Measurements from ENCODE around the gene SFMBT2. TPM values are rescaled to one million over a fixed set of nuclear protein-coding genes. Genes with fewer than 3 reads are reported as not detected.
A peak's percentile ranks its signal among the peaks of the same experiment; 100 is the strongest.

The SFMBT2 gene
- total and polyA plus RNA-seq, 12 donors = 3.7 to 17.9 (median 12.7) TPM

- no peaks in the 10 kb centered on the region for H3K36me3 ChIP-seq (replicated peaks in 1 of 2)
- no peak for DNase-seq
- H3K4me1 ChIP-seq (replicated peaks in 1 of 2) = peaks cover 0 to 12% of the 10 kb centered on the region in 2 donors
- H3K9me3 ChIP-seq (replicated peaks in 1 of 3) = no peaks in the 10 kb centered on the region
- WGBS, 4 donors = 94 to 100% (median 96%) methylated on average over 4 of the region's 4 CpGs
- H3K27me3 ChIP-seq = no peaks in the 10 kb centered on the region
- no peak for TF ChIP-seq CTCF (IDR thresholded peaks at IDR 0.05)
- no peak for TF ChIP-seq POLR2A (IDR thresholded peaks at IDR 0.05)
- no peak overlapping the region for H3K4me3 ChIP-seq
- no peak overlapping the region for H3K27ac ChIP-seq
- intact Hi-C loops (cut with DNase I) = no loop called here
These were observed 106.7 kb downstream of the SFMBT2 start for GRCh38 chr10:7304110-7304509.

DNA sequence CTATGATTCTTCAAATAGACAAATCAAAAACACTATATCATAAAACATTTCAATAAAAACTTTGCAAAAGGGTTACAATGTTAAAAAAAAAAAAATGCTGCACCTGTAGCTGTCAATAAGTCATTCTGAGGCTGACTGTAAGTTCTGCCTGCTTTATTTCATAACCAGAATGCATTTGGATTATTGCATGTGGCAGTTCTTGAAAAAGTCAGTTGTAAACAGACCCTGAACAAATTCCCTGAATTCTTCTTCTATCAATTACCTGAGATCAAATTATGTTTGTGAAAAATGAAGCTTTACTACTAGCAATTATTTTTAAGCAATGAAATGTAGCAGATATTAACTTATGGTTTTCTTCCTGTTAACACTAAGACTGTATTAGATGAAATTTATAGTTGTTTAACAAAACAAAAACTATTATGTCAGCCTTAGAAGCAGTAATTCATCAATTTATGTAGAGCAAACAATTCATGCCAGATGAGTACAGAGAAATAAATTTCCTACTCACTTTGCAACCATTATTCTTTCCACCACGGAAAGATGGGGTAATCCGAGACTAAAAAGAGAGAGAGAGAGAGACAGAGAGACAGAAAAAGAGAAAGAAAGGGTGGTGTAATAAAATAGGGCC lies 107.8 kb downstream of the SFMBT2 start:
- H3K4me1 ChIP-seq (replicated peaks in 1 of 2) = peaks cover 0 to 12% of the 10 kb centered on the region in 2 donors
- TF ChIP-seq CTCF (IDR thresholded peaks at IDR 0.05) (no peak), POLR2A (IDR thresholded peaks at IDR 0.05) (no peak)
- no peak for DNase-seq
- intact Hi-C loops (cut with DNase I) = no loop called here
- H3K27ac ChIP-seq = no peak overlapping the region
- no peaks in the 10 kb centered on the region for H3K9me3 ChIP-seq (replicated peaks in 1 of 3)
- H3K36me3 ChIP-seq (replicated peaks in 1 of 2) = no peaks in the 10 kb centered on the region
- H3K4me3 ChIP-seq = no peak overlapping the region
- H3K27me3 ChIP-seq = no peaks in the 10 kb centered on the region
- 55 to 71% (median 63%) methylated on average over 2 of the region's 2 CpGs for WGBS, 4 donors

- Histone ChIP-seq H3K36me3 (replicated peaks in 1 of 2) (no peaks in the 10 kb centered on the region), H3K27ac (no peak overlapping the region), H3K27me3 (no peaks in the 10 kb centered on the region), H3K4me3 (no peak overlapping the region), H3K4me1 (replicated peaks in 1 of 2) (peaks cover 0 to 12% of the 10 kb centered on the region in 2 donors), H3K9me3 (replicated peaks in 1 of 3) (no peaks in the 10 kb centered on the region)
- 38 to 50% (median 45%) methylated on average over 4 of the region's 4 CpGs for WGBS, 4 donors
- DNase-seq = peak in 2 of 7 donors; percentile 19 to 24
- intact Hi-C loops (cut with DNase I) = no loop called here
- TF ChIP-seq POLR2A (IDR thresholded peaks at IDR 0.05) (no peak), CTCF (IDR thresholded peaks at IDR 0.05) (no peak)
These were observed 108.4 kb downstream of the SFMBT2 start for GRCh38 chr10:7302392-7302906.

DNA sequence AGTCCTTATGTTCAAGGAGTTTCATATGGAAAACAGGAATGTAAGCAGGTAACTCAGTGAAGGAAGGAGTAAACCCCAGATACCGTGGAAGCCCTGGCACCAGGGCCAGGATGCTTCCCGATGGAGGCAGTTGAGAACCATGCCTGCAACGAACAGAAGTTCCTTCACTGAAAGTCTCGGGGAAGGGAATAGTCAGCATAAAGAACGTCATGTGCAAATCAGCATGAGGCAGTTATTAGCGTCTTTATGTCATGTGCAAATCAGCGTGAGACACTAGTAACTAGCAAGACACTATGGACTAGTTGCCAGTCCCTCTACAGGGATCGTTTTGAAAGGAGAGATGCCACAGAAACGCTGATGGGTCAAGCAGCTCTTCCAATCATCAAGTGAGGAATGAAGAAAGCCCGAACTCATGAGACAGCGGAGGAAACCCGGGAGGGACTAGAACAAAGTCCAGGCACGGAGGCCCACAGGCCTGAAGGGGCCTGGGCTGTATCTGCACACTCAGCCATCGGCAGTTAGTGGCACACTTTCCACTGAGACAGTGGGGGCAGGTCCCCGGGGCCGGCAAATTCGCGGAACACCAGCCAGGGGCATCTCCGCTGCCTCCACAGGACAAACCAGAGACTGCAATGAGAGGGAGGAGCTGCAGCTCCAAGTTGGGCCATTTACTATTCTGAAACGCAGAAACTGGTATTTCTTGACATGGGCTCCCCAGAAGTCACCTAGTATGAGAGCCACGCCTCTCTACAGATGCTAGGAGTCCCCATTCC lies 109.6 kb downstream of the SFMBT2 start:
- H3K4me1 ChIP-seq (replicated peaks in 1 of 2) = peaks cover 0 to 12% of the 10 kb centered on the region in 2 donors
- no peaks in the 10 kb centered on the region for H3K36me3 ChIP-seq (replicated peaks in 1 of 2)
- WGBS, 4 donors = 80 to 88% (median 84%) methylated on average over 21 of the region's 21 CpGs
- H3K27me3 ChIP-seq = no peaks in the 10 kb centered on the region
- no peak for DNase-seq
- no peak overlapping the region for H3K4me3 ChIP-seq
- intact Hi-C loops (cut with DNase I) = no loop called here
- H3K27ac ChIP-seq = no peak overlapping the region
- TF ChIP-seq POLR2A (IDR thresholded peaks at IDR 0.05) (no peak), CTCF (IDR thresholded peaks at IDR 0.05) (peak in 1 of 6 experiments; percentile 13)
- no peaks in the 10 kb centered on the region for H3K9me3 ChIP-seq (replicated peaks in 1 of 3)
